Spleen (tissue), 7 donors: ENCODE data around the gene LACTBL1.

Experiments
- POLR2A ChIP-seq, 3 donors: fragments of 450-650 bp; IDR thresholded peaks; one replicate each; pipeline ENCODE4 v1.5.1; 2017; ENCODE audit warnings: antibody characterized with exemption in 3 of 3, mild to moderate bottlenecking in 1 of 3
- TF ChIP-seq, protein P1 (sequence below), 11 experiments: fragments of 200-600 bp in 7 of 11; fragments of 450-650 bp in 4 of 11; sonication (generic) in 4 of 11; IDR thresholded peaks in 8 of 11; conservative IDR thresholded peaks in 3 of 11; 1 replicate in 7 of 11; 2 replicates in 4 of 11; pipeline versions ENCODE4 v1.4.0 to v1.8.0; 2016 to 2021; ENCODE audit warnings: antibody characterized with exemption in 11 of 11, inconsistent platforms in 4 of 11, mild to moderate bottlenecking in 1 of 11
- donor health status: DM: no; HTN: no; CAD: no; lungs with moderate emphysema.
- donor health status: DM: no; HTN: no; CAD: no.
- donor health status: DM: no; HTN: no; CAD: no.

GRCh38 chr1:22903113-22903512 lies 69.6 kb downstream of the LACTBL1 start:
- TF ChIP-seq, protein P1, sequence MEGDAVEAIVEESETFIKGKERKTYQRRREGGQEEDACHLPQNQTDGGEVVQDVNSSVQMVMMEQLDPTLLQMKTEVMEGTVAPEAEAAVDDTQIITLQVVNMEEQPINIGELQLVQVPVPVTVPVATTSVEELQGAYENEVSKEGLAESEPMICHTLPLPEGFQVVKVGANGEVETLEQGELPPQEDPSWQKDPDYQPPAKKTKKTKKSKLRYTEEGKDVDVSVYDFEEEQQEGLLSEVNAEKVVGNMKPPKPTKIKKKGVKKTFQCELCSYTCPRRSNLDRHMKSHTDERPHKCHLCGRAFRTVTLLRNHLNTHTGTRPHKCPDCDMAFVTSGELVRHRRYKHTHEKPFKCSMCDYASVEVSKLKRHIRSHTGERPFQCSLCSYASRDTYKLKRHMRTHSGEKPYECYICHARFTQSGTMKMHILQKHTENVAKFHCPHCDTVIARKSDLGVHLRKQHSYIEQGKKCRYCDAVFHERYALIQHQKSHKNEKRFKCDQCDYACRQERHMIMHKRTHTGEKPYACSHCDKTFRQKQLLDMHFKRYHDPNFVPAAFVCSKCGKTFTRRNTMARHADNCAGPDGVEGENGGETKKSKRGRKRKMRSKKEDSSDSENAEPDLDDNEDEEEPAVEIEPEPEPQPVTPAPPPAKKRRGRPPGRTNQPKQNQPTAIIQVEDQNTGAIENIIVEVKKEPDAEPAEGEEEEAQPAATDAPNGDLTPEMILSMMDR (IDR thresholded peaks at IDR 0.05 in 8 of 11, conservative IDR thresholded peaks at IDR 0.05 in 3 of 11), result no peak
- no peak for TF ChIP-seq POLR2A (IDR thresholded peaks at IDR 0.05)
